GM21447 (cell line): ENCODE measurements around the gene TMED1.

Experiments used
- ATAC-seq: cut with Tn5 transposase; IDR thresholded peaks from one replicate; pipeline ENCODE4 v1.9.1; 2021; ENCODE audit not compliant: unreplicated experiment

Gene TMED1

DNA sequence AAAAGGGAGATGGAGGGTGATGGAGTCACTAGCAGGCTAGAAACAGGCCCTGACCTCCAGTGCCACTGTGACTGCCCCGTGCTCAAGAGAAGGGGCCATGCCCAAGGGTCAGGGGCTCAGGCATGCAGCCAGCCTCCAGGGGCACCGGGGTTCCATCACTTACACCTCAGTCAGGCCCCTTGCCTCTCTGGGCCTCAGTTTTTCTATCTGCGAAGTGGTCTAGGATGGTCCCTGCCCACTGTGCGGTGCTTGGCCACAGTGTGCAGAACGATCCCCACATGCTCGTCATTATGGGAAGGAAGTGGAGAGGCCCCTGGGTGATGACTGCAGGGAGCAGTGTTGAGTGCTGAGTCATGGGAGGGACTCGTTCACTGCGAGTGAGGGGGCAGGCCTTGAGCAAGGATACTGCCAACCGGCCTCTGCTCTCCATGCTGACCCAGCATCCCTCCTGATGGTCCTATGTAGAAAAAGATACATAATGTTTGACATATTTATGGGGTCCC is 23.1 kb downstream of the TMED1 start:
- no peak for ATAC-seq

DNA sequence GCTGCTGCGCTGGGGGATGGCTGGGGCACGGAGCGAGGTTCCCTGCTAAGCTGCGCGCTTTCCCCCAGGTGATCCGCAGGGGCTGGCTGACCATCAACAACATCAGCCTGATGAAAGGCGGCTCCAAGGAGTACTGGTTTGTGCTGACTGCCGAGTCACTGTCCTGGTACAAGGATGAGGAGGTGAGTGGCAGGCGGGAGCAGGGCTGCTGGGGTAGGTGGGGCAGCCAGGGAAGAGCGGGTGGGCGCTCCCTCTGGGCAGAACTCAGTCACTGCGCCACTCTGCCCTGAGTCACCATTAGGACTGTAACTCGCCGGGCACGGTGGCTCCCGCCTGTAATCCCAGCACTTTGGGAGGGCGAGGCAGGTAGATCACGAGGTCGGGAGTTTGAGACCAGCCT is 23.8 kb downstream of the TMED1 start:
- ATAC-seq = no peak

DNA sequence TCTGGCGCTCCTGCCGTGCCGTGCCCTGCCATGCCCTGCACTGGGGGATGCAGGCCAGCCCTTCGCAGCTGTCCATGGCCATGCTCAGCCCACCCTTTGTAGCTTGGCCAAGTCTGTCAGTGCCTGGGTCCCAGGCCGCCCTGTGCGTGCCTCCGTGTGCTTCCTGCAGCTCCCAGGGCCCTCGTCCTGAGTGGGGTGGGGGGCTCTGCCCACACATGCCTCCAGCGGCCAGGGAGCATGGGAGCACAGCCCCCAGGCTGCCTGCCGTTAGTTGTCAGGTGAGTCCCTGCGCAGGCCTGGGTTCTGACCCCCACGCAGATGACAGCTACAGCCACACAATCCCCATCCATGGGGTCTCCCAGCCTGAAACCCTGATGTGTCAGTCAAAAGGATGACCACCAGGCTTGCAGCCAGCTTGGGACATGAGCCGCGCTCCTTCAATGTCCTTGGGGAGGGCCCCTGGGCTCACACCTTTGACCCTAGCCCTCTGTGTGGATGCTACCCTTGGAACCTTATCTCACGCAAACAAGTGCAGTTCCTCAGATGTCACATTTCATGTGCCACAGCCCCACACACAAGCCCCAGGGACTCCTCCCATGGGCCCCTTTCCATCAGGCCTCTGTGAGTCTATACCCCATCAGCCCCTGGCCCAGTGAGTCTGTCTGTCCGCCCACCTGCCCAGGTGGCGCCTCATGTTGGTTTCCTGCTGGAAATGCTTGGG is 24.5 kb downstream of the TMED1 start:
- no peak for ATAC-seq

DNA sequence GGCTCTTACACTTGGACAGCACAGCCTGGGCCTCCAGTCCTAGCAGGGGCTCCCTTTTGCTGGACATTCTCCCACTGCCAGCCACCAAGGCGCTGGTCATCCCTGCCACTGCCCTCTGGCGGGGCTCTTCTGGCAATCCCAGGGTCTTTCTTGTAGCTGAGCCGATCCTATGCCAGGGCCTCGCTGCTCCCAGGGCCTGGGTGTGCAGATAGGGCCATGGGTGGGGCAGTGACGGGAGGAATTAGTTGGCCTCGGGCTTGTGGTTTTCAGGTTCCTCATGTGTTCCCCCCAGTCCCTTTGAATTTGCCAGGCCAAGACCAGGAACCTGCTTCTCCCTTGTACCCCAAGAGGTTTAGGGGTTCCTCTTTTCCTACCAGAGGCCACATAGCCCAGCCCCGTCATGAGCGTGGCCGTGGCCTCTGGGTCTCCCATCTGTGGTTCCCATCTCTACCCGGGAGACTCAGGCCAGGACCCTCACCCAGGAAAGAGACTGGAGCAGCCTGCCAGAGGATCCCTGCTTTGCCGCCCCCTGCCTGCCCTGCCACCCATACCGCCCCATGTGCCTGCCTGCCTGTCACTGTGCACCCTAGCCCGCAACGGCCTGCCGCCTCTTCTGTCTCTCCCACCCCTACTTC is 26.2 kb downstream of the TMED1 start:
- no peak for ATAC-seq

DNA sequence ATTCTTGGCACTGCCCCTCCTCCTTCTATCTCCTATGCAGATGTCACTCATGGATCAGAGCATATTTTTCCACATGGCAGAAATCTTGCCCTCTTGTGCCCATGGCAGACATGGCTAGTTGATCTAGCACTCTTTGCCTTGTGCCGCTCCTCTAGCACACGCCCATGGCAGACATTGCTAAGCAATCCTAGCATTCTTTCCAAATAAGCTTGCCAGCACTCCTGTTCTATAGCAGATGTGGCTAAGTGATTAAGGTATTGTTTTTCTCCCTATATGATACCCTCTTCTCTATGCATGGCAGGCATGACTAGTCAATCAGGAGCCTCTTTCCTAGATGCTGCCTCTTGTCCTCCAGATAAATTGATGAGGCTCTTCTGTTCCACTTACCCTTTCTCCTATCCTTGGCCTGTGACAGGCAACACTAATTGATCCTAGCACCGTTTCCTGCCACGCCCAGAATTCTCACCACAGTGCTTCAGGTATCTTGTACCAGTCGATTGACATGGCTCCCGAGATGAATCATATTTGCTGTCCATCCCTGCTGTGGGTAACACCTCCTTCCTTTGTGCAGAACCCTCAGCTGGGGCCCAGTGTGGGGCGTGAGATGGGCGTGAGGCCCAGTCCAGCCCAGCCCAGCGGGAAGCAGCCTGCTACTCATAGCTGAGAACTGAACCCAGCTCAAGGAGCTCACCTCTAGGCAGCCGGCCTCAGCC is 26.9 kb downstream of the TMED1 start:
- no peak for ATAC-seq

DNA sequence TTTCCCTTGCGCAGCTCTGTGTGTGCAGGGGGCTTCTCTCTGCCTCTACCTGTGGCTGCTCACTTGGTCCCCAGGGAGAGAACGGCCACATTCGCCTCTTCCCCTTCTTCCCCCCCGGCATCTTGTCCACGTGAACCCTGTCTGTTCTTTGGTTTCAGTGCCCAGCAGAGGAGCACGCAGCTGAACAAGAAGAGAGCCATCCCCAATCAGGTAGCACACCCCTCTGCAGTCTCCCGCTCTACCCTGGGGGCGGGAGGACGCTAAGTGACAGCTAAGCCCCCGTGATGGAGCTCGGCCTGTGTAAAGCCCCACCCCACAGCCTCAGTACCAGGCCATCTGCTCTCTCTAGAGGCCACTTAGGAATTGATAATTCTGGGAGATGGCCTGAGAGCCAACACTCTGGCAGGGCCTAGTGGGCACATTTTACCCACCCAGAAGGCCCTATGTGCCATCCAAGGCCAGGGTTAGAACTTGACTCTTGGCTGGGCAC is 30.2 kb downstream of the TMED1 start:
- no peak for ATAC-seq

DNA sequence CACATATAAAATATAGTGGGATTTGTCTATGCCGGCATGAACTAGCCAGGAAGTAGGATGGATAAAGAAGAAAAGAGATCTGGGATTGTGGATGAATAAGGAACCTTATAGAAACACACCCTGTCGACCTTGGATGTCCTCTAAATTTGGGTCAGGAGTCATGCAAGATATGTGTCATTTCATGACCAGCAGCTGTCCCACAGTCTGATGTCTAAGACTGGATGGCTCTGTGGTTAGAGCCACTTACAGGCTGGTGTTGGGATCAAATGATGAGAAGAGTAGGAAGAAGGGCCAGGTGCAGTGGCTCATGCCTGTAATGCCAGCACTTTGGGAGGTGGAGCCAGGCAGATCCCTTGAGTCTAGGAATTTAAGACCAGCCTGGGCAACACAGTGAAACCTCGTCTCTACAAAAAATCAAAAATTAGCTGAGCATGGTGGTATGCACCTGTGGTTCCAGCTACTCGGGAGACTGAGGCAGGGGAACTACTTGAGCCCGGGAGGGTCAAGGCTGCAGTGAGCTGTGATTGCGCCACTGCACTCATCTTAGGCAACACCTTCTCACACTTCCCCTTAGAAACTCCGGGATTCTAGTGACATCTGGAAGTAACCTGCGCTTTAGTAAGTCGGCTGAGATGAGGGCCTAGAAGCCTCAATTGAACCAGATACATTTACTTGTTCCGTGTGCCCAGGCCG is 30.8 kb downstream of the TMED1 start:
- ATAC-seq = no peak

DNA sequence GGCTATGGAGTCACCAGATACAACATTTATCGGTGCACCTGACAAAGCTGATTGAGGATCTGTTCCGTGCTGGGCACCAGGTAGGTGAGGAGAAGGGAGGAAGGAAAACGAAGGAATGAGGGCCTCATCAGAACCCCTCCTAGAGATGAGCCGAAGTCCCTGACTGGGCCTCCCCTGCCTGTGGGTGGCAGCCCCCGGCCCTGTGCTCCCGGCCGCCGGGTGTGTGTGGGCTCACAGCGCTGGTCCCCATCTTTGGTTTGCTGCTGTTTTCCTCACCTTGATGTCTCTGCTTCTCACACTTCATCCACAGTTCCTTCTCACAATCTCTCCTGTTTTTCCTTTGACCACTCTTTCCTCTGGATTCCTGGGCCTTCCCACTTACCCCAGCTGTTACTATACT is 32.8 kb downstream of the TMED1 start:
- ATAC-seq = no peak

DNA sequence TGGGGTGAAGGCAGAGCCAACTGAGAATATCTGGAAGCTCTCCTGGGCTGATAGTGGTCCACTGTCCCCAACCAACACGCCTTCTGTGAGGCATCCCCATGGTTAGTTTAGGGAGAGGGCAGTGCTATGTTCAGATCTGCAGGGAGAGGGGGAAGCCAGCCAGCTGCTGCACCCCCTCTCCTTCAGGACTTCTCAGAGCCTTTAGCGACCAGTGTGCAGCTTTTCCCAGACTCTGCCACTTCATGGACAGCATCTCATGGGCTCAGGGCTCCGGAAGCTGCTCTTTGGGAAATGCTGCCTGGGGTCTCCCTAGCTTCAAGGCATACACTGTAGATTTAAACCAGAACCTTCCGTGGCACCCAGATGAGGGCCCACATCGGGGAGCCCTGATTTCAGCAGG is 33.5 kb downstream of the TMED1 start:
- no peak for ATAC-seq

DNA sequence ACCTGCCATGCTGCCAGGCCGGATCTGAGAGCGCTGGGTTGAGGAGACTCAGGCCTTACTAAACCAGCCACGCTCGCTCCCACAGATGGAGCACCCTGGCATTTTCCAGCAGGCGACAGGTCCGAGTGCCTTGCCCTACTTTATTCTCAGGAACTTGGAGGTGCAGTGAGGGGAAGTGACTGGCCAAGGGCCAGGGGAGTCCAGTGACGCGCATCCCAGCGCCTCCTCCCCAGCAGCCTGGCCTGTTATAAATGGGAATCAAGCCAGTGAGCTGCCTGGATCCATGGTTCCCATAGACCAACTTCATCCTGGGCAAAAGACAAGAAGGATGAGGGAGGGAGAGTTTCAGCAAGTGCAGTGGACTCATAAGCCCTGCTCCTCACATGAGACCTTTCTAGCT is 35.5 kb downstream of the TMED1 start:
- no peak for ATAC-seq

DNA sequence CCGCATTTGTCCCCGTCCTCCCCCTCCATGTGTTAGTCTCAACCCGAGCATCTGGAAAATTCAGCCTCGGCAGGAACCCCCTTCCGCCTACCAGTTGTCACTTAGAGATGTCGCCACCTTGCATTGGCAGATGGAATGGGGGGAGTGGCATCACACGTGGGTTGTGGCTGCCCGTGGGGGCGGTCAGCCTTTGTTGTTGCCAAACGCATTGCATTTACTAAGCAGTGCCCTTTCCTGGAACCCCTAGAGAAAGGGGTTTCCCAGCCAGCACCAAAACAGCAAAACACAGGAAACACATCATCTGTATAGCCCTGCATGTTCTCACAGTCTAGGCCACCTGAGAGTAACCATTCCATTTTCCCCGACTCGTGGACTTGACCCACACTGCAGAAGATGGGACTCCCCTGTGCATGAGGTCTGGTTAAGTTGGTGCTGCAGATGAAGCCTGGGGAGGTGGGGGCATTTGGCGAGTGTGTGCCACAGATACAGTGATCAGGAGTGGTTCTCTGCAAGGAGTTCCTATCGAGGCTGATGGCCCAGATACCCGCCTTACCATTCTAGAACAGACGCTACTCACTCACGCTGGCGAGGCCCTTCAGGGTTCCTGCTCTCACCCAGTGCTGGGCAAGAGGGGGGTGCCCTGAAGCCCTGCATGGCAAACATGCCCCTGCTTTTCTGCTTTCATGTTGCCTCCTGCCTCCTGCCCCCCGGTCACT is 38.3 kb downstream of the TMED1 start:
- ATAC-seq = no peak

DNA sequence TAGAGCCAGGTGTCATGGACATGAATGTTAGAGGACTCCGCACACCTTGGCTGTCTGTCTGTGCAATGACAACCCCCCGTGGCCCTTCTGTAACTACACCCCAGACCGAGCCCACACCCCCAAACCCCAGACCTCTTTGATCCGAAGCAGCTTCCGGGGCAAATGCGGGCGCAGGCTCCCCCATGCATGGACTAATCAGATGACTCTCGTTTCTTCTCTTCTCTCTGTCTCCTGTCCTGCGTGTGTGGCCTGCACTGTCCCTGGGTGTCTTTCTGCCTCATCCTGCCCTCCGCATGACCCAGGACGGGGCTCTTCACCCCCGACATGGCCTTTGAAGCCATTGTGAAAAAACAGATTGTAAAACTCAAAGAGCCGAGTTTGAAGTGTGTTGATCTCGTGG is 38.9 kb downstream of the TMED1 start:
- ATAC-seq = no peak

DNA sequence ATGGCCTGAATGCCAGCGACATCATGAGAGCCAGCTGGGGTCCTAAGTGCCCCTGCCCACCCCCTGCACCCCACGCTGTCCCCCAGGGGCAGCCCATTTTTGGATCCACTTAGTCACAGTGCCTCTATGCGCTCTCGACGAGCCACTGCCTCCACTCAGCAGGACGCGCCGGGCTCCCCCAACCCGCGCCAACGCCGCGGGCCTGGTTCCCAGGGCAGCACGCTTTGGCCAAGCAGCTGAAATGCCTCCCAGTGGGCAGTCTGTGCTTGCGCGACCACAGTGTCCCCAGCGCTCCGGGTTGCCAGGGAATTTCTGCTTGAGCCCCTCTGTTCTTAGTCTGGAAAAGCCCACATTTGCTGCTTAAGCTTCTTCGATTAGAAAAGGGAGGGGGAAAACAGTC is 39.4 kb downstream of the TMED1 start:
- ATAC-seq = no peak

DNA sequence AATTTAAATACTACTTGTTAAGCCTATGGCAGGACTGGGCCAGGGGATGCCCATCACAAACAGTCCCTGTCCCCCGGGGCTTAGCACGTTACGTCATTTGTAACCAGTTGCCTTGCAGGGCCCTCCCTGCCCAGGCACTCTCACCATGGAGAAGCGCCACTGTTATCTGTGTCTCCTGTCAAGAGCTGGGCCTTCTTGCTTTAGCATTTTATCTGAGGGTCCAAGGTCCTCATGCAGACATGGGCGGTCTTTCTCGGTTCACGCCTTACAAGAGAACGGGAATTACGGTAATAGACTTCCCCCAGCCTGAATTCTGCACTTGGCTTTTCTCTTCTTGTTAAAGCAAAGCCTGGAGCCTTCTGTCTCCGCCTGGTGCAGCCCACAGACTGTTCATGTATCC is 46.1 kb downstream of the TMED1 start:
- no peak for ATAC-seq

DNA sequence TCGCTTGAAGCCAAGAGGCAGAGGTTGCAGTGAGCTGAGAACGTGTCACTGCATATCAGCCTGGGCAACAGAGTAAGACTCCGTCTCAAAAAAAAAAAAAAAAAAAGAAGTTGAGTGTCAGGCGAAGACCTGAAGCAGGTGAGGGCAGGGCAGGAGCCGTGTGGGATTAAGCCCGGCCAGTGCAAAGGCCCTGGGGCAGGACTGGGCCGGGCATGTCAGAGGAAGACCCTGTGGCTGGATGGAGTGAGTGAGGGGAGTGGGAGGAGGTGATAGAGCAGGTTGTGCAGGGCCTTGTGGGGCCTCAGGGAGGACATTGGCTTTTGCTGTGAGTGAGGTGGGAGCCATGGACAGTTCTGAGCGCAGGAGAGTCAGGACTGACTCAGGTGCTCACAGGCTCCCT is 47.9 kb downstream of the TMED1 start:
- no peak for ATAC-seq

DNA sequence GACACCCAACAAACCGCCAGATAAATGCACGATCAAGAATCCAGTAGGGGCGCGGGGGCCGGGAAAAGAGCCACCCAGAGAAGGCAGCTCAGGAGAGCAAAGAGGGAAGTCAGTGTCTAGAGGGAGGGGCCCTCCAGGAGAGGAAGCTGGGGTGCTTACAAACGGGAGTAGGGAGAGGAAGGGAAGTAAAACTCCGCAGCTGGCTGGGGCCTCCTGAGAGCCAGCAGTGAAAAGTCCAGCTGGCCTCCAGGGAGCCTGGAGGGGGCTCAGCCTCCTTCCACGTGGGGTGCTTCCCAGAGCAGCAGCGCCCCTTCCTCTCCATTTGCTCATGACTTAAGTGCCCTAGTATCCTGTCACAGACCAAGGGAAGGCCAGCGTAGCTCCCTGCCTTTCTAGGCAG is 51.8 kb downstream of the TMED1 start:
- no peak for ATAC-seq

DNA sequence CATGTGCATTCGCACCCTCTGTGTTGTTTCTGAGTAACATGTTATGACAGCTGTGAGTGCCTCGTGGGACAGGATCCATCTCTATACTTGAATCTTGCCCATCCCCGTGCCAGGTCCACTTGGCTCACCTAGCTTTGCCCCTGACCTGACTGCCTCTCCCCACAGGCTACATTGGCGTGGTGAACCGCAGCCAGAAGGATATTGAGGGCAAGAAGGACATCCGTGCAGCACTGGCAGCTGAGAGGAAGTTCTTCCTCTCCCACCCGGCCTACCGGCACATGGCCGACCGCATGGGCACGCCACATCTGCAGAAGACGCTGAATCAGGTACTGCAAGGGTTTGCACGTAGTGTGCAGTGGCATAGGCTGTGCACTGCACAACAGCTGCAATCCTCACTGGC is 53.2 kb downstream of the TMED1 start:
- ATAC-seq = no peak
